Jurkat, Clone E6-1 (cell line): ENCODE measurements around the gene CTNND1. TPM values are rescaled to one million over a fixed set of nuclear protein-coding genes. Genes with fewer than 3 reads are reported as not detected.
"Not testable (repeated sequence)": the region's sequence is repeated elsewhere in the genome, so short reads cannot be mapped to it uniquely, and the experiment has no call there.

ENCODE experiments used
- DNase-seq: peaks from one replicate; pipeline ENCODE4 v3.0.0-alpha.2; 2011; ENCODE audit warnings: low read depth, low spot score
- H3K4me3 ChIP-seq: 2 replicates; pipeline ENCODE4 v1.5.1; 2011; ENCODE audit warnings: mild to moderate bottlenecking, low read length, control low read depth, moderate library complexity
- polyA plus RNA-seq: library from polyadenylated mRNA; unstranded; fragments of >200 nt; gene quantifications from one replicate; pipeline ENCODE4 v1.2.1, GENCODE V29; 2012; ENCODE audit warnings: missing spikeins; ENCODE audit not compliant: insufficient read length, insufficient read depth

The CTNND1 gene, protein sequence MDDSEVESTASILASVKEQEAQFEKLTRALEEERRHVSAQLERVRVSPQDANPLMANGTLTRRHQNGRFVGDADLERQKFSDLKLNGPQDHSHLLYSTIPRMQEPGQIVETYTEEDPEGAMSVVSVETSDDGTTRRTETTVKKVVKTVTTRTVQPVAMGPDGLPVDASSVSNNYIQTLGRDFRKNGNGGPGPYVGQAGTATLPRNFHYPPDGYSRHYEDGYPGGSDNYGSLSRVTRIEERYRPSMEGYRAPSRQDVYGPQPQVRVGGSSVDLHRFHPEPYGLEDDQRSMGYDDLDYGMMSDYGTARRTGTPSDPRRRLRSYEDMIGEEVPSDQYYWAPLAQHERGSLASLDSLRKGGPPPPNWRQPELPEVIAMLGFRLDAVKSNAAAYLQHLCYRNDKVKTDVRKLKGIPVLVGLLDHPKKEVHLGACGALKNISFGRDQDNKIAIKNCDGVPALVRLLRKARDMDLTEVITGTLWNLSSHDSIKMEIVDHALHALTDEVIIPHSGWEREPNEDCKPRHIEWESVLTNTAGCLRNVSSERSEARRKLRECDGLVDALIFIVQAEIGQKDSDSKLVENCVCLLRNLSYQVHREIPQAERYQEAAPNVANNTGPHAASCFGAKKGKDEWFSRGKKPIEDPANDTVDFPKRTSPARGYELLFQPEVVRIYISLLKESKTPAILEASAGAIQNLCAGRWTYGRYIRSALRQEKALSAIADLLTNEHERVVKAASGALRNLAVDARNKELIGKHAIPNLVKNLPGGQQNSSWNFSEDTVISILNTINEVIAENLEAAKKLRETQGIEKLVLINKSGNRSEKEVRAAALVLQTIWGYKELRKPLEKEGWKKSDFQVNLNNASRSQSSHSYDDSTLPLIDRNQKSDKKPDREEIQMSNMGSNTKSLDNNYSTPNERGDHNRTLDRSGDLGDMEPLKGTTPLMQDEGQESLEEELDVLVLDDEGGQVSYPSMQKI
- polyA plus RNA-seq = 4.6 TPM

DNA sequence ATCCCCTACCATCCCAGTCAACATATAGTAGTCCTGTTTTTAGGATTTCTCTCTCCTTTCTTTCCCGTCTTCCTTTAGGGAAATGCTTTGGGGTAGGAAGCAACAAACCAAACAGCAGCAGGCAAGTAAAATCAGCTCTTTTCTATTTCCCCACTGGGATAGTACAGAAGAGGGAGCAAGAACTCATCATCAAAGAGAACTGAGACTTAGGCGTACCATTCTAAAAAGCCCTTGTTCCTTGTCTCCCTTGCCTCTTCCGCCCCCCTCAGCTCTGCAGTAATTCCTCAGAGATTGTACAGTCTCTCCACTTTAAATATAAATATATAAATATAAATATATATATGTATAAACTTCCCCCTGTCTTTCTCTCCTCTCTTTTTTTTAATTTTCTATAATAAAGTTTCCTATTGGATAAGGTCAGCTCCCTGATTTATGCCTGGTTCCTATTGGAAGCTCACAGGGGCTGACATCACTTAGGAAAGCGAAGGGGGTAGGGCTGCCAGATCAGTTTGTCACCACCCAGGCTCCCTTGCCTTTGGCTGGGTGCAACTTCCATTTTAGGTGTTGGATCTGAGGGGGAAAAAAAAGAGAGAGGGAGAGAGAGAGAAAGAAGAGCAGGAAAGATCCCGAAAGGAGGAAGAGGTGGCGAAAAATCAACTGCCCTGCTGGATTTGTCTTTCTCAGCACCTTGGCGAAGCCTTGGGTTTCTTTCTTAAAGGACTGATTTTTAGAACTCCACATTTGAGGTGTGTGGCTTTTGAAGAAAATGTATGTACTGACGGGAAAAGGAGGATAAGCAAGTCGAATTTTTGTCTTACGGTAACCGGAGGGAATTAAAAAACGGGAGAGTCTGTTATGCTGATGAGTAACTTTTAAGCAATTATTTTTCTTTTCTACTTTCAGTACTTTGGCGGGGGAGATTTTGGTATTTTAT lies at the start of gene CTNND1:
Gene CTNND1, plus strand, starts transcription at position 502 of the 934 bp plus-strand sequence. CDS start 29,677 bp downstream, outside the sequence.
- no peak within 1 kb of the TSS for H3K4me3 ChIP-seq
- no peak for DNase-seq

GRCh38 chr11:57712256-57713150 lies 49.1 kb upstream of the CTNND1 start, which contains the start of gene TMX2:
Gene TMX2, plus strand, starts transcription at chr11:57712593. Its CDS starts 26 bp downstream, at chr11:57712619.
- DNase-seq = peak; percentile 99
- H3K4me3 ChIP-seq = peak within 1 kb of the TSS; percentile 100

DNA sequence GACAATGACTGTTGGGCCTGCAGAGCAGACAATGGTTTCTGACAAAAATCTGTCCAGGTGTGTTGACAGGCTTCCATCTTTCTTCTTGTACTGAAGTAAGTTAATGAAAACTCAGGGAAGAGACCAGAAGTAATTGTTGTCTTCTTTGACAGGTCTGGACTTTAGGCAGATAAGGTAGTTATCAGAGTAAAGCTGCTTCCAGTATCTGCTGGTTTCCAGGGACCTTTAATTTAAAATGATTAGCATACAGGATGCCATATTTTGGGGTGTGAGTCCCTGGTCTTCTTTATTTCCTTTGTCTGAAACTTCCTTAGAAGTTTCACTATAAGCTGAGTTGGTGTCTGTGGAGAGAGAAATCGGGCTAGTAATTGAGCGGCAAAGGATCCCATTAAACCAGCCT lies 47.8 kb upstream of the CTNND1 start:
- peak overlapping the region; percentile 100 for H3K4me3 ChIP-seq

GRCh38 chr11:57716726-57717125 lies 44.9 kb upstream of the CTNND1 start:
- not testable (repeated sequence) for DNase-seq, H3K4me3 ChIP-seq

More for the DNA sequence above, 47.8 kb upstream of the CTNND1 start:
- DNase-seq = no peak

DNA sequence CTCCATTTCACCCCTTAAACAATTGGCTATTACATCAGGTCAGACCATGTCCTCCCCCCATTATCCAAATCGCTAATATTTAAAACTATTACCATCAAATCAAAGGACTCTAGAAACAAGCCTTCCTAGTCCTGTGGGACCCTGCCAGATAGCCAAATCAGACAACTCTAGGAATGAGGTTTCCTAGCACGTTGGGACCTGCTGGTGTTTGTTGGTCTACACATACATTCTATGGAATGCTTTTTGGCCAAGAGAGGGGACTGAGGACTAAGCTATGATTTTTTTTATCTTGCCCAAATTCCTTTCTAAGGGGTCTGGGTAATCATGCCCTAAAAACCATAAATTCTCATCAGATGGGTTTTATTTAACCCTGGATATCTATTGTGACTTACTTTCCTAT lies 34.4 kb upstream of the CTNND1 start:
- no peak overlapping the region for H3K4me3 ChIP-seq
- DNase-seq = no peak

DNA sequence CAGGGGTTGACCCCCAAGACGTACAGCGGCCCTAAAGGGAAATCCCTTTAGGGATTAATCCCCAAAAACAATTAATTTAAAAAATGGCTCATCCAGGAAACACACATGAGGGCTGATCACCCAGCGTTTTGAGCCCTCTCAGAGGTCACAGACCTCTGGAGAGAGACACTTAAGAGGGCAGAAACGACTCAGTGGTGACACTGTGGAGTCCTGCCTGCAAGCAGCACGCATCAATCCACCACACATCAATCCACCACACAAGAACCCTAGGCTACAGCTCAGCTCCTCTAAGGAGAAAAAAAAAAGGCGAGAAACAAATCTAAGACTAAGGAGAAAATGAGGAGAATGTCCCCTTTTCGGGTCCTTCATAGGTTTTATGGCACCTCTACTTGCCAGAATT lies 32.8 kb upstream of the CTNND1 start:
- H3K4me3 ChIP-seq = no peak overlapping the region
- DNase-seq = no peak

GRCh38 chr11:57729479-57729878 lies 32.1 kb upstream of the CTNND1 start:
- DNase-seq = no peak
- H3K4me3 ChIP-seq = no peak overlapping the region

DNA sequence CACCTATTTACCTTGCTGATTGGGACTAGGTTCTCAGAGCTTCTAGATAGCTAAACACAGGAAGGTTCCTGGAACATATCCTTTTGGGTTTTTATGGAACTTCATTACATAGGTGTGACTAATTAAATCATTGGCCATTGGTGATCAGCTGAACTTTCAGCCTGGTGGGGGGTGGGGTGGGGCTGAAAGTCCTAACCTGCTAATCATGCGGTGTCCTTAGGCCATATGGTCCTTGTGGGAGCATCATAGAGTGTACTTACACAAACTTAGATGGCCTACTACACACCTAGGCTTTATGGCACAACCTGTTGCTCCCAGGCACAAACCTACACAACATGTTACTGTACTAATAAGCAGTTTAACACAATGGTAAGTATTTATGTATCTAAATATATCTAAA lies 28.9 kb upstream of the CTNND1 start:
- DNase-seq = no peak
- H3K4me3 ChIP-seq = no peak overlapping the region

DNA sequence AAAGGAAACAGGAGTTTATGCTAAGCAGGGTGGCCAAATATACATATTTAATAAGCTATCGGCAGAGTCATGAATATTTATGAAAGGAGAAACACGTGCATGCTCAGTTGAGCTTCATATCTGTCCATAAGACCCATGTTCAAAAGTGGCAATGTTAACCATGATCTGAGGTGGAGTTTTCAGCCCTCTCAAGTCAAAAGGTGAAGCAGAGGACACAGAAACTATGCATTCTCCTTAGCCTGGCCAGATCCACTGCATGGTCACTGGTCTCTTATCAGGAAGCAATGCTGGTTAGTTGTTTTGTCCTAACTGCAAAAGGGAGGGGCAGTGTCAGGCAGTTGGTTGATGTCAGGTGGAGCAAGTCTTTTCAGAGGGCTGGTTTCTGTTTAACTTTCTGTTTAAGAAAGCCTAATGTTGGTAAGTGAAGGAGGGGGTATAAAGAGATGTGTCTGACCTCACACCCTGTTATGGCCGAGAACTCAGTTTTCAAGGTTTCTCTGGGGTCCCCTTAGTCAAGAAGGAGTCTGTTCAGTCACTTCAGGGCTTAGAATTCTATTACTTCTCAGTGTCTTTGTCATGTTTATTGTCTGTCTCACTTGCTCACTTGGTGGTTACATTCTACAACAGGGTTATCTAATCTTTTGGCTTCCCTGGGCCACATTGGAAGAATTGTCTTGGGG lies 25.8 kb upstream of the CTNND1 start:
- H3K4me3 ChIP-seq = no peak overlapping the region
- no peak for DNase-seq

- H3K4me3 ChIP-seq = peak within 1 kb of the TSS; percentile 97
Observed at GRCh38 chr11:57741132-57742086, 20.2 kb upstream of the CTNND1 start, which contains the start of gene SELENOH. Gene SELENOH, plus strand, starts transcription at chr11:57741491. Its CDS starts 105 bp downstream, at chr11:57741596.

DNA sequence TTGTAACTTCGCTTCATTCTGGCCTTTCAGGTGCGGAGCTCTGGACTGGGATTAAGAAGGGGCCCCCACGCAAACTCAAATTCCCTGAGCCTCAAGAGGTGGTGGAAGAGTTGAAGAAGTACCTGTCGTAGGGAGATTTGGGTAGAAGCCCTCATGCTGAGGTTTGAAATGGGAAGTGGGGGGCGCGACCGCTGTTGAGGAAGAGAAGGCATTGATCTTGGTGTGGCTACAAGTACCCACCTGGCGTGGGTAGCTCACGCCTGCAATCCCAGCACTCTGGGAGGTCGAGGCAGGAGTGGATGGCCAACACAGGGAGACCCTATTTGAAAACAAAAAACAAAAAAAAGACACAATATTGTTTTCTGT lies 19.5 kb upstream of the CTNND1 start:
- no peak for DNase-seq
- peak overlapping the region; percentile 97 for H3K4me3 ChIP-seq

More at GRCh38 chr11:57741132-57742086, 20.2 kb upstream of the CTNND1 start, which contains the start of gene SELENOH:
- DNase-seq = peak; percentile 98

GRCh38 chr11:57744357-57744756 lies 17.2 kb upstream of the CTNND1 start:
- no peak overlapping the region for H3K4me3 ChIP-seq
- no peak for DNase-seq

GRCh38 chr11:57745206-57745605 lies 16.4 kb upstream of the CTNND1 start:
- no peak for DNase-seq

DNA sequence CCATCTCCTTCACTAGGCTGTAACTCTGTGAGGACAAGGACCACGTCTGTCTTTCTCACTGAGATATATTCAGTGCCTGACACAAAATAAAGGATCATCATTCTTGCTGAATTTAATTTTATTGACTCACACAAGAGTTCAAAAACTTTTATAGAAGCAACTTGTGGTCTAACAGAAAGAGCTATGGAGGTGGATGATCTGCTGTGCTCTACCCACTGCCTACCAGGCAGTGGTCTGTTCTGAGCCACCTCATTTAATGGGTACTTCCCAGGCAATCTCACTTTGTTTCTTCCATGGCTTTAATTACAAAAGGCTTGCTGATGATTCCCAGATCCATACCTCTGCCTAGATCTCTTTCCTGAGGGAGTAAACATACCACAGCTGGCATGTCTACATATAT lies 14.7 kb upstream of the CTNND1 start:
- no peak overlapping the region for H3K4me3 ChIP-seq

More at GRCh38 chr11:57745206-57745605, 16.4 kb upstream of the CTNND1 start:
- no peak overlapping the region for H3K4me3 ChIP-seq

GRCh38 chr11:57751176-57751575 lies 10.4 kb upstream of the CTNND1 start:
- H3K4me3 ChIP-seq = no peak overlapping the region
- DNase-seq = no peak

More for the DNA sequence above, 14.7 kb upstream of the CTNND1 start:
- DNase-seq = no peak

DNA sequence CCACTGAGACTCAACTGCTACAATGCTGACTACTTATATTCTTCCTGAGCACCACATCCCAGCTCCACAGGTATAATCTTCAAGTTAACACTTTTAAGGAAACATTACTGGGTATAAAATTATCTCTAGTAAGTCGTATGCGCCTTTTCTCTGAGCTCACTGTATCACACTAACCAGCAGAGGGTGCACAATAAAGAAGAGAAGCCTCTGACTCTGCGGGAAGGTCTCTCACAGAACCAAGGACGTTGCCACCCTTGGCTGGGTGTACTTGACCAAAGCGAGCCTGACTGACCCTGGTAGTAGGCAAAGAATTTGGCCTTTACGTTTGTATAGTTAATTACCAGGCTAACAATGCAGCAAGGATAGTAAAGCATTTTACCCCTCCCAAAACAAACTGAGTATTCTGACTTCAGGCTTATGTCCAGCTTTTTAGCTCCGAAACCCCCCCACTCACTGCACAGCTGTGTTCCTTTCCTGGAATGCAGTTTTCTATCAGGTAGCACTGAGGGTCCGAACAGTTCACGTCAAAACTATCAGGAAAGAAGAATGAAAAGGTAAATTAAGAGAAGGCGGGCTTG lies 9.8 kb upstream of the CTNND1 start, which contains the start of gene BTBD18:
Gene BTBD18, minus strand, starts transcription at position 144 of the 578 bp plus-strand sequence. CDS start 631 bp downstream, outside the sequence.
- no peak within 1 kb of the TSS for H3K4me3 ChIP-seq
- no peak for DNase-seq
